Neural cell (in vitro differentiated cells): Measurements from ENCODE around the gene EYA2.

Experiments used
- EZH2 ChIP-seq: fragments of 200-600, 300-800 bp; shearing (Covaris generic), sonication (generic); IDR thresholded peaks from 2 replicates; pipeline ENCODE4 v1.6.1; 2014; ENCODE audit warnings: antibody characterized with exemption, low read length, borderline replicate concordance, mild to moderate bottlenecking; ENCODE audit not compliant: insufficient read depth, poor library complexity, severe bottlenecking
- RAD21 ChIP-seq: fragments of 450-650 bp; conservative IDR thresholded peaks from 2 replicates; pipeline ENCODE4 v1.6.1; 2014; ENCODE audit warnings: antibody characterized with exemption, mild to moderate bottlenecking, moderate library complexity
- TAF1 ChIP-seq: IDR thresholded peaks from 2 replicates; pipeline ENCODE4 v1.6.1; 2012; ENCODE audit warnings: low read depth
- TF ChIP-seq, protein P1 (sequence below): fragments of 450-650 bp; IDR thresholded peaks from 2 replicates; pipeline ENCODE4 v1.5.1; 2014; ENCODE audit warnings: antibody characterized with exemption, mild to moderate bottlenecking, moderate library complexity; ENCODE audit not compliant: poor library complexity, severe bottlenecking

DNA sequence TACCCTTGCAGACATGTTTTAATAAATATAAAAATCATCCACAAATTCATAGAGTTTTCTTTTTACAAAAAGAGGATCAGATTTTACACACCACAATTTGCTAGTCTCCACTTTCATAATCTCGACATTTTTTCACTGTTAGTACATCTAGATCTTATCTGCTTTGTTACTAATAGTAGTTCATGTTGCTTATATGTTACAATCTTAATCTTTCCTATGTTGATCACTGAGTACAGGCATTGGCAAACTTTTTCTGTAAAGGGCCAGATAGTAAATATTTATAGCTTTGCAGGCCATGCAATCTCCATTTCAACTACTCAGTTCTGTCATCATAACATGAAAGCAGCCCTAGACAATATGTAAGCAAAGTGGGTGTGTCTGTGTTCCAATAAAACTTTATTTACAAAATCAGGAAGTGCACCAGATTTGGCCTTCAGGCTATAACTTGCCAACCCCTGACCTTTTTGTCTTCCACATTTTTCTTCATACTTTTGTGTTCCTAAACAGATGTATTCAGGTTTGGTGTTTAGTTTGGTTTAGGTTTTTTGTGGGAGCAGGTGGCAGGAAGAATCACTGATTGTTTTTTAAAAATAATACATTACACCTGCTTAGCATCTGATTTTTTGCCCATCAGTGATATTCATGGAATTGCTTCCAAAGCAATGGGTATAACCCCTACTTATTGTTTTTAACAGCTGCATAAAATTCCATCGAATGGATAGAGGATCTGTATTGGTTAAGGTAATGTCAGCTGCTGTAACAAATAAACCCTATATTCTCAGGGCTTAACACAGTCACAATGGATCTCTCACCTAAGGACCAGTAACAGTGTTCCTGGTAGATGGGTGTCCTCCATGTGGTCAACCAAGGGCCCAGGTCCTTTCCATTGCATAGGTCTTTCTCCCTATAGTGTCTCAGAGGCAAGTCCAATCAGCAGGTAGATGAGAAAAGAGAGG, 61.2 kb downstream of the EYA2 start:
- no peak for TF ChIP-seq RAD21
- TF ChIP-seq, protein P1, sequence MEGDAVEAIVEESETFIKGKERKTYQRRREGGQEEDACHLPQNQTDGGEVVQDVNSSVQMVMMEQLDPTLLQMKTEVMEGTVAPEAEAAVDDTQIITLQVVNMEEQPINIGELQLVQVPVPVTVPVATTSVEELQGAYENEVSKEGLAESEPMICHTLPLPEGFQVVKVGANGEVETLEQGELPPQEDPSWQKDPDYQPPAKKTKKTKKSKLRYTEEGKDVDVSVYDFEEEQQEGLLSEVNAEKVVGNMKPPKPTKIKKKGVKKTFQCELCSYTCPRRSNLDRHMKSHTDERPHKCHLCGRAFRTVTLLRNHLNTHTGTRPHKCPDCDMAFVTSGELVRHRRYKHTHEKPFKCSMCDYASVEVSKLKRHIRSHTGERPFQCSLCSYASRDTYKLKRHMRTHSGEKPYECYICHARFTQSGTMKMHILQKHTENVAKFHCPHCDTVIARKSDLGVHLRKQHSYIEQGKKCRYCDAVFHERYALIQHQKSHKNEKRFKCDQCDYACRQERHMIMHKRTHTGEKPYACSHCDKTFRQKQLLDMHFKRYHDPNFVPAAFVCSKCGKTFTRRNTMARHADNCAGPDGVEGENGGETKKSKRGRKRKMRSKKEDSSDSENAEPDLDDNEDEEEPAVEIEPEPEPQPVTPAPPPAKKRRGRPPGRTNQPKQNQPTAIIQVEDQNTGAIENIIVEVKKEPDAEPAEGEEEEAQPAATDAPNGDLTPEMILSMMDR = no peak
- TF ChIP-seq EZH2 = no peak
- TF ChIP-seq TAF1 = no peak
